Dedifferentiated amniotic fluid mesenchymal stem cell (primary cell): Measurements from ENCODE around the gene RABEP2.
A peak's percentile ranks its signal among the peaks of the same experiment; 100 is the strongest.
"Not testable (repeated sequence)": the region's sequence is repeated elsewhere in the genome, so short reads cannot be mapped to it uniquely, and the experiment has no call there.

Experiments used
- DNase-seq: peaks from one replicate; pipeline ENCODE4 v3.0.0-alpha.2; 2016; ENCODE audit errors: extremely low spot score

Gene RABEP2, protein sequence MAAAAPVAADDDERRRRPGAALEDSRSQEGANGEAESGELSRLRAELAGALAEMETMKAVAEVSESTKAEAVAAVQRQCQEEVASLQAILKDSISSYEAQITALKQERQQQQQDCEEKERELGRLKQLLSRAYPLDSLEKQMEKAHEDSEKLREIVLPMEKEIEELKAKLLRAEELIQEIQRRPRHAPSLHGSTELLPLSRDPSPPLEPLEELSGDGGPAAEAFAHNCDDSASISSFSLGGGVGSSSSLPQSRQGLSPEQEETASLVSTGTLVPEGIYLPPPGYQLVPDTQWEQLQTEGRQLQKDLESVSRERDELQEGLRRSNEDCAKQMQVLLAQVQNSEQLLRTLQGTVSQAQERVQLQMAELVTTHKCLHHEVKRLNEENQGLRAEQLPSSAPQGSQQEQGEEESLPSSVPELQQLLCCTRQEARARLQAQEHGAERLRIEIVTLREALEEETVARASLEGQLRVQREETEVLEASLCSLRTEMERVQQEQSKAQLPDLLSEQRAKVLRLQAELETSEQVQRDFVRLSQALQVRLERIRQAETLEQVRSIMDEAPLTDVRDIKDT

DNA sequence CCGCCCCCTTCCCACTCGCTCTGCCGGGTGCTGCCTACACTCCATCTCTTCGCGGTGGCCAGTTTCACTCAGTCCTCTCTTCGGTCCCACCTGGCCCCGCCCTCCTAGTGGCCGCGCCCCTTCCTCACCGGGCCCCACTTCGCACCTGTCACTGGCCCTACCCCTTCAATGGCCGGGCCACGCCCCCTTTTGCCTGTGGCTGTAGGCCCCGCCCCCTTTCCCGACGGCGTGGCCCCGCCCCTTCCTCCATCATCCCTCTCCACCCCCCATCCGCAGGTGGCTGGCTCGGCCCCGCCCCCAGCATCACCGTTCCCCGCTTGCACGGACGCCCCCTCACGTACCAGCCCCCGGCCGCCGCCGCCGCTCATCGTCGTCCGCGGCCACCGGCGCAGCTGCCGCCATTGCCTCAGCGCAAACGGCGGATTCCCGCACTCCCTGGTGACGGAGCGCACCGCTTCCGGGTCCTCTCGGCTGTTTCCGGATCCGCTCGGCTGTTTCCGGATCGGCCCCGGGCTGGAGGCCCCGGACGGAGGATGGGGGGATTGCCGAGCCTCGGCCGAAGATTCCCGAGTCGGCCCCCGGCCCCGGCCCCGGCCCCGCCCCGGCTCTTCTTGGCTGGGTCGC is at the start of gene RABEP2:
Gene RABEP2, minus strand, starts transcription at position 477 of the 624 bp plus-strand sequence. Its CDS starts 75 bp downstream, at position 402.
- DNase-seq: peak; percentile 86

DNA sequence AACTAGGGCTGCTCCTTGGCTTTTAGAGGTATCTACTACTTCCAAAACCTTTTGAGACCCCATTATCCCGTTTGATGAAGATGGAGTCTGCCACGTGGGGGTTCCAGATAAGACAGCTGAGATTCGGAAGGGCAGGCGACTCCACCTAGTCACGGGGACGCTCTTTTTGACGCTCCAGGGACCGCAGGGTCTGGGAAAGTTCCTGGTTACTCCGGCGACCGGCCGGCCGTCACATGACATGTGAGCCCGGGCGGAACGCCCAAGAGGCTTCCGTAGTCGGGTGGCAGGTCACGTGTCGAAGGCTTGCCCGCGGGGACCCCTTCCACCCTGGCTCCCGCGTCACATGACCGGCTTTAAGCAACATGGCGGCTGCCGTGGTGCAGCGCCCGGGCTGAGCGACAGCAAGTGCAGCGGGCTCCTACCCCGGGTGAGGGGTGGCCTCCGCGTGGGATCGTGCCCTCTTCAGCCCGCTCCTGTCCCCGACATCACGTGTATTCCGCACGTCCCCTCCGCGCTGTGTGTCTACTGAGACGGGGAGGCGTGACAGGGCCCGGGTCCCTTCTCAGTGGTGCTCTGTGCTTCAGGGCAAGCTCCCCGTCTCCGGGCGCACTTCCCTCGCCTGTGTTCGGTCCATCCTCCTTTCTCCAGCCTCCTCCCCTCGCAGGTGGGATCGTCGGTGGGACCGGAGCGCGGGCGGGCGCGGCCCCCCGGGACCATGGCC is 49.6 kb upstream of the RABEP2 start, which contains the start of gene SPNS1:
Gene SPNS1, plus strand, starts transcription at position 342 of the 721 bp plus-strand sequence. Its CDS starts 374 bp downstream, at position 716.
- DNase-seq: peak; percentile 96

DNA sequence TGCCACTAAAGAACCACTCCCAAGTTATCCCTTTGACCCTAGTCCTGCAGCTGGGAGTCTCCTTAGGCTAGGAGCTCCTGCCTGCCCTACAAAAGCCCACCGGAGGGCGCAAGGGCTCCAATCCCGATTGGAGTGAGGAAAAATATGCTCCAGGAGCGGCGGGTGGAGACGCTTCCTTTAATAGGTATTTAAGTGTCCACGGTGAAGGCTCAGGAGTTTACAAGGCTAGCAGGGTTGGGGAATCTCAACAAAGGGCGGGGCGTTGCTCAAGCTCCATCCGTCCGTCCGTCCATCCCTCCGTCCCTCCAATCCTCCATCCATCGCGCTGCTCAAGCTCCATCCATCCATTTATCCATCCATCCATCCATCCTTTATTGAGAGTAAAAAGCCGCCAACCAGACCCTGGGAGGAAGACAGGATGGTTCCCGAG is 49.0 kb upstream of the RABEP2 start:
- DNase-seq: peak; percentile 52

DNA sequence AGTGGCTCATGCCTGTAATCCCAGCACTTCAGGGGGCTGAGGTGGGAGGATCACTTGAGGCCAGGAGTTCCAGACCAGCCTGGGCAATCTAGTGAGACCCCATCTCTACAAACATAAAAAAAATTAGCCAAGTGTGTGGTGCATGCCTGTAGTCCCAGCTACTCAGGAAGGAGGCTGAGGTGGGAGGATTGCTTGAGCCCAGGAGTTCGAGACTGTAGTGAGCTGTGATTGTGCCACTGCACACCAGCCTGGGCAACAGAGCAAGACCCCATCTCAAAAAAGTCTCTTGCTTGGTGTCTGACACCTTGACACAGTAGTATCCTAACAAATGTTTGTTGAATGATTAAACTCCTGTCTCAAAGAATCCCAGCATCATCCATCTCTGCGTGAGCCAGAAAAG is 44.7 kb upstream of the RABEP2 start:
- DNase-seq: not testable (repeated sequence)

DNA sequence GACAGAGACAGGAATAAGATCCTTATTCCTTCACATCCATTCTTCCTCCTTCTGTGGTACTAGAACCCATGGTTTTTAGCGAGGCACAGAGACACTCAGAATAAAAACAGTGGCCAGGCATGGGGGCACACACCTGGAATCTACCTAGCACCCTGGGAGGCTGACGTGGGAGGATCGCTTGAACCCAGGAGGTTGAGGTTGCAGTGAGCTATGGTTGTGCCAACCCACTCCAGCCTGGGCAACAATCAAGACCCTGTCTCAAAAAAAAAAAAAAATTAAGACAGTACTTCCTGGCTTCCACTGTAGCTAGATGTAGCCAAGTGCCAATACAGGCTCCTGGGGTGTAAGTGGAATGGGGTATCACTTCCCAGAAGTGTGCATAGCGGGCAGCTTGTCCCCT is 42.1 kb upstream of the RABEP2 start:
- DNase-seq: no peak

DNA sequence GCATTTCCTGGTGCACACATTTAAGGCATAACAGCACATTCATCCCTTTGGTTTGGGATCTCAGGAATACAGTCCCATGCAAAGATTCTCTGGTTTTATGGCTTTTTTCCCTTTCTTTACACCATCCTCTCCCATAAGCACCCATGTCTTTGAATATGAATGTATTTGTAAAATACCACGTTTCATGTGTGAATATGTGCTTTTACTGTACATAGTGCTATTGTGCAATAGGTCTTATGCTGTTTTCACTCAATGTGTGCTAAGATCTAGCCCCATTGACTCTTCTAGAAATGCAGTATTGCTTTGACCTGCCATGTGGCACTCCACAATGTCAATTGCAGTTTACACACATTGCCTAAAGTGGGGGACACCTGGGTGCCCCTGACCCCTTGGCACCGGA is 39.5 kb upstream of the RABEP2 start:
- DNase-seq: no peak

DNA sequence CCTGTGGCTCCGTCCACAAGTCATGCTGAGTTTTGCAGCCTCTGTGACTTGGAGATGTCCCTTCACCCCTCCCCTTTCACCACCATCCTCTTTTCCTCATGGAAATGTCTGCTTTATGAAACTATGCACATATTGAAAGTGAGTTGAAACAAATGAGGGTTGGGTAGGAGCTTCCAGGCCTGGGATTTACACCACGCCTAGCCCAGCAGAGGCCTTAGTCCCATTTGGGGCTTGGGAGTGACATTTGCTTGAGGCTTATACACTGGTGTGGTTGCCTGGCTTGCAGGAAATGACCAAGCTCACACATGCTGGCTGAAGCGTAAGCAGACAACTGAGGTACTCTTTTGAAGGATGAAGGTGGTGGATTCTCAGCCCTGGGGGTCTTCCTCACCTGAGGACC is 39.0 kb upstream of the RABEP2 start:
- DNase-seq: no peak

DNA sequence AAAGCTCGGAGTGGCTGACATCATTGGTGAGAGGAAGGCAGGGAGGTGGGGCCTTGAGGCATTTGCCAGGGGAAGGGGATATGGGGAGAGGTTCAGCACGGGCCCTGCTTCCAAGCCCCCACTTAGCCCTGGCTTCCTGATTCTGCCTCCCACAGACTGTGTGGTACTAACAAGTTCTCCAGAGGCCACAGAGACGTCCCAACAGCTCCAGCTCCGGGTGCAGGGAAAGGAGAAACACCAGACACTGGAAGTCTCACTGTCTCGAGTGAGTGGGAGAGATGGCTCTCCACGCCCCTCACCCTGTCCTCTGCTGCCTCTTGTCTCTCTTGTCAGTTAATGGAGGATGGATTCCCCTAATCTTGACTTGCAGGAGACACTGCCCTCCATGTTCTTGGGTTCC is 33.8 kb upstream of the RABEP2 start:
- no peak for DNase-seq

DNA sequence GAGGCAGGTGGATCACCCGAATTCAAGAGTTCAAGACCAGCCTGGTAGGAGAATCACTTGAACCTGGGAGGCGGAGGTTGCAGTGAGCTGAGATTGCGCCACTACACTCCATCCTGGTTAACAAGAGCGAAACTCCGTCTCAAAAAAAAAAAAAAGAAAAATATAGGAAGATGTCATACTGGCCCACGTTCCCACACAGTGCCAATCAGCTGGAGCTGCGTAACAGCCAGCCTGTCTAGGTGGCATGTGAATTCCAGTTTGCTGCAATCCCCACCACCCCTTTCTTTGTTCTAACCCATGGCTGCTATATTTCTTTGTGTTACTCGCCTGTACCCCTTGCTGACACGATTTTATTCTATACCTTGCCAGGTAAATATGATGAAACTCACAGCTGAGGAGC is 33.2 kb upstream of the RABEP2 start:
- no peak for DNase-seq

DNA sequence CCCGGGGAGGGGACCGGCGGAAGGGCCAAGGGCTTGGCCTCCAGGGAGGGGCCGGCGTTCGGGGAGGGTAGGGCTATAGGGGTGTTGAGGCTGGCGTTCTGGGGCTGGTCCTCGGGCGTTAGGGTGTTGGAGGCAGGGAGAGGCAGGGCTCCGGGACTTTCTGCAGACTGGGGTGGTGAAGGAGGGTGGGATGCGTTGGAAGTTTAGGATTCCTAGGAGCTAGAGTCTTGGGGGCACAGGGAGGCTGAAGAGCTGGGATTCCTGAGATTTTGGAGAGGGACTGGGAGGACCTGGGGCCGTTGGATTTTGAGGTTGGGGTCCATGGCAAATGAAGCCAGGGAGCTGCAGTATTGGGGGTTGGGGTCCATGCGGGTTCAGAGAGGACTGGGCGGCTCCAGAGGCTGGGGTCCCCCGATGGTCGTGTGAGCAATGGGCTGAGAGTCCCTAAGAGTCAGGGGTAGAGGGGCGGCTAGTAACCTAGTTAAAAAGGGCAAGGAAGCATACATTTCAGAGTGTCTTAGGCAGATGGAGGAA is 26.4 kb upstream of the RABEP2 start:
- no peak for DNase-seq

DNA sequence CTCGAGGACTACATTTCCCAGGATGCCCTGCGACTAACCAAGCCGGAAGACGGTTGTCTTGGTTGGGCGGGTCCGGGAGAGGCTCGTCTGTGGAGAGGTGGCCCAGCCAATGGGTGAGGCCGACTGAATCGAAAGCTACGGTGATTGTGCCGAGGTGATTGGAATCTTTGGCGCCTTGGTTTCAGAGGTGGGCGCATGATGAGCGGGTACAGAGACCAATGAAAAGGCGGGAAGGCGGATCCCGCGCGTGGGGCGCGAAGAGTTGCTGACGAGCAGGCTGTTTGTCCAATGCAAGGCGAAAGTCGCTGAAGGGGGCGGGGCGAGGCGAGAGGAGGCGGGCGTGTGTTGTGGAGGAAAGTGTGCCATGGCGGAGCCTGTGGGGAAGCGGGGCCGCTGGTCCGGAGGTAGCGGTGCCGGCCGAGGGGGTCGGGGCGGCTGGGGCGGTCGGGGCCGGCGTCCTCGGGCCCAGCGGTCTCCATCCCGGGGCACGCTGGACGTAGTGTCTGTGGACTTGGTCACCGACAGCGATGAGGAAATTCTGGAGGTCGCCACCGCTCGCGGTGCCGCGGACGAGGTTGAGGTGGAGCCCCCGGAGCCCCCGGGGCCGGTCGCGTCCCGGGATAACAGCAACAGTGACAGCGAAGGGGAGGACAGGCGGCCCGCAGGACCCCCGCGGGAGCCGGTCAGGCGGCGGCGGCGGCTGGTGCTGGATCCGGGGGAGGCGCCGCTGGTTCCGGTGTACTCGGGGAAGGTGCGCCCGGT is 25.8 kb upstream of the RABEP2 start, which contains the start of gene NFATC2IP:
Gene NFATC2IP, plus strand, starts transcription at position 290 of the 762 bp plus-strand sequence. Its CDS starts 75 bp downstream, at position 365.
- peak; percentile 100 for DNase-seq

DNA sequence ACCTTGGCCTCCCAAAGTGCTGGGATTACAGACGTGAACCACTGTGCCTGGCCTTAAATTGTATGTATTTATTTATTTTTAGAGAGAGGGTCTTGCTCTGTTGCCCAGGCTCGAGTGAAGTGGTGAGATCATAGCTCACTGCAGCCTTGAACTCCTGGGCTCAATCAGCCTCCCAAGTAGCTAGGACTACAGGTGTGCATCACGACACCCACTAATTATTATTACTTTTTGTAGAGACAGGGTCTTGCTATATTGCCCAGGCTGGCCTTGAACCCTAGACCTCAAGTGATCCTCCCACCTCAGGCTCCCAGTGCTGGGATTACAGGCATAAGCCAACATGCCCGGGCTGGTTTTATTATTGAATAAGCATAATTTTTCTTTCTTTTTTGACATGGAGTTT is 21.6 kb upstream of the RABEP2 start:
- no peak for DNase-seq

DNA sequence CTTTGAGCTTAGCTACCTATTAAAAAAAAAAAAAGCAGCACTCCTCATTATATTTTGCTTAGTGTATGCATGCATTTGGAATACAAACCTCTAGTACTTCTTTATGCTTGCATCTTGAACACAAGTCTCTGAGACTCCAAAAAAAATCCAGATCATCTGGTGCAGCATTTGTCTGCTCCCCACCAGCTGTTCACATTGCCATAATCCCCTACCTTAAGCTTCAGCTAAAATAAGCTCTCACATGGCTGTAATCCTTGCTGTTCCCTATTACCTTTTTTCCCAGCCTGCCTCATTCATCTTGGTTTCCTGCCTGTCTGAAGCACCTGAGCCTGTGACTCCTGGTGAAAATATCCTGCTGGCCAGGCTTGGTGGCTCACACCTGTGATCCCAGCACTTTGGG is 18.2 kb upstream of the RABEP2 start:
- DNase-seq: no peak

DNA sequence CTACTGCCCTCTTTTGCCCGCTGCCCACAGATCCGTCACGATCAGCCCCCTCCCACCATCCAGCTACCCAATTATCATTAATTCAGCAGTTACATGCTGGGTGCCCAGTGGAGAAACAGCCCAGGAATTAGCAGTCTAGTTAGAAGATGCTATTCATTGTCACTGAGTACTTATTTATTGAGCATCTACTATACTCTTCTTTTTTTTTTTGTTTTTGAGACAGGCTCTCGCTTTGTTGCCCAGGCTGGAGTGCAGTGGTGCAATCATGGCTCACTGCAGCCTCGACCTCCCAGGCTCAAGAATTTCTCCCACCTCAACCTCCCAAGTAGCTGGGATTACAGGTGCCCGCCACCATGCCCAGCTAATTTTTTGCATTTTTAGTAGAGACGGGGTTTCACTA is 14.8 kb upstream of the RABEP2 start:
- DNase-seq: not testable (repeated sequence)

DNA sequence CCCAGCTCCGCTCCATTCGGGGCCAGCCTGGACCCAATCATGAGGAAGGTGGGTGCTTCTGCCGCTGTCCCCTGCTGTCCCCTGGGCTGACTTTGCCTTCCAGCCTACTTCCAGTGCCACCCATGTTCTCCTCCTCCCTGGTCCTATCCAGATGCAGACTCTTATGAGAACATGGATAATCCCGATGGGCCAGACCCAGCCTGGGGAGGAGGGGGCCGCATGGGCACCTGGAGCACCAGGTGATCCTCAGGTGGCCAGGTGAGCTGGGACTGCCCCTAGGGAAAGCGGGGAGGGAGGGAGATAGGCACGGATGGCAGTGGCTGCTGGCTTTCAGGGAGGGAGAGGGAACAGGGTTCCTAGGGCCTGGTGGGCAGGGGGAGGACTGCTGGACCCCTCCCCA is 13.7 kb upstream of the RABEP2 start:
- DNase-seq: no peak

DNA sequence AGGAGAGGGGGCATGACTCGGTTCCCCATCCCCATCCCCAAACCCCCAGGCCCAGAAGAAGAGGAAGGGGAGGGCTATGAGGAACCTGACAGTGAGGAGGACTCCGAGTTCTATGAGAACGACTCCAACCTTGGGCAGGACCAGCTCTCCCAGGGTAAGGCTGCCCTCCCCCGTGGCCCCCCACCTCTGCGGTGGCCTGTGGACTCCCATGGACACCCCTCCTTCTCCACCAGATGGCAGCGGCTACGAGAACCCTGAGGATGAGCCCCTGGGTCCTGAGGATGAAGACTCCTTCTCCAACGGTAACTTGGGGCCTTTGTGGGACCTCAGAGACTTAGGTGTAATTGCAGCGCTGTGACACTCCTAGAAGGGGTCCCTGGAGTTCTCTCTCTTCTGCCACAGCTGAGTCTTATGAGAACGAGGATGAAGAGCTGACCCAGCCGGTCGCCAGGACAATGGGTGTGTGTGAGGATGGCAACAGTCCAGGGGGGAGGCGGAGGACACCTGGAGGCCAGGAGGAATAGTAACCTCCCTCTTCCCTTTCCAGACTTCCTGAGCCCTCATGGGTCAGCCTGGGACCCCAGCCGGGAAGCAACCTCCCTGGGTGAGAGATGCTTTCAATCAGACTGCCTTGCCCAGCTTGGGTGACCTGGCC is 12.3 kb upstream of the RABEP2 start:
- no peak for DNase-seq

DNA sequence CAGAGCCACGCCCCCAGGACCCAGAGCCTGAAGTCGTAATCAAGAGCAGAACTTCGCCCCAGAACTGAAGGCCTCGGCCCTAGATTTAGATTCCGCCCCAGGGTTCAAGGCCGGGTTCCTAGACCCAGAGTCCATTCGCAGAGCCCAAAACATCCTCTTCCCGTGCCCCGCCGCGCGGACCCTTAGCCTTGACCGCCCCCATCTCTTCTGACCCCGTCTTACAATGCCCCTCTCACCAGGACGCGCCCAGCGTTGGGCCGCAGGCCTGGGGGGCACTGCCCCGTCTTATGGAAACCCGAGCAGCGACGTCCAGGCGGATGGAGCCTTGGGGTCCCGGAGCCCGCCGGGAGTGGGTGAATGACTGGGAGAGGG is 11.7 kb upstream of the RABEP2 start:
- no peak for DNase-seq

DNA sequence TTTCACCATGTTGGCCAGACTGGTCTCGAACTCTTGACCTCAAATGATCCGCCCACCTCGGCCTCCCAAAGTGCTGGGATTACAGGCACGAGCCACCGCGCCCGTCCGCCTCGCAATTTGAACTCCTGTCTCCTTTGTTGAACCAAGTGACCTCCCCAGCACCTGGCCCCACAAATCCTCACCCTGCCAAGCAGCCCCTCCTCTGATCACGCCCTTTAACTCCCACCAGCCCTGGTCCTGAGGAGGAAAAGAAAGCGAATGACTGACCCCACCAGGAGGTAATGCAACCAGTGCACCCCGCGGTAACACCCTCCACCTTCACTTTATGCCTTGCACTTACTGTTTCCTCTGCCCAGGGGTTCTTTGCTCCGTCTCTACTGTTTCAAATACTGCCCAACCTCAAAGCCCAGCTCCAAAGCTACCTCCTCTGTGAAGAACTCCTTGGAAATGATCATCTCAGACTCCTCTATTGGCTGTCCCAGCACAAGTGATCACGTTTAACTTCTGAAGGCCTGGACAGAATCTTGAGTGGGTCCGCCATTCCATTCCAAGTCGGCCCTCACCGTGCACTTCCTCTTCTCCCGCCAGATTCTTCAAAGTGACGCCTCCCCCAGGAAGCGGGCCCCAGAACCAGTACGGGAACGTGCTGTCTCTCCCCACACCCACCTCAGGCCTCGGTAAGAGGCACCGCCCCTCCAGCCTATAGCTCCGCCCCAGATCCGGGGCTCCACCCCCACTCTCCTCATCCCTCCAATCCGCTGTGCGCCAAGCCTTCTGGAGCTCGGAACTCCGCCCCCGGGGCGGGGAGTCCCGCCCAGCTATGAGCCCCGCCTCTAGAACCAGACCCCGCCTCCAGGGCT is 11.1 kb upstream of the RABEP2 start:
- DNase-seq: no peak

DNA sequence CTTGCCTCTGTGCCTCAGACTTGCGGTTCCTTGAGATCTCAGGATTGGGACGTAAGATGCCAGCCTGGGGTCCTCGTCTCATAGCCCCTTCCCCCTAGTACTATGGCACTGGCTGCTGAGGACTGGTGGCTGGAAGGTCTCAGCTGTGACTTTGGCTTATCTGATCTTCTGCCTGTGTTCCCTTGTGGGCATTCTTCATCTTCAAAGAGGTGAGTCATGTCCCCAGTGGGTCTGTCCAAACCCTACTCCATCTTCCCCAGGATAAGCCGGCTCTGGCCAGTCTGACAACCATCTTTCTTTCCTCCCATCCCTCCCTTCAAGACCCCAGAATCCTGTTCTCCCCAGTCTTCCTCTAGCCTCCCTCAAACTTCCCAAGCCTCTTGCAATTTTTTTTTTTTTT is 10.3 kb upstream of the RABEP2 start:
- DNase-seq: no peak

DNA sequence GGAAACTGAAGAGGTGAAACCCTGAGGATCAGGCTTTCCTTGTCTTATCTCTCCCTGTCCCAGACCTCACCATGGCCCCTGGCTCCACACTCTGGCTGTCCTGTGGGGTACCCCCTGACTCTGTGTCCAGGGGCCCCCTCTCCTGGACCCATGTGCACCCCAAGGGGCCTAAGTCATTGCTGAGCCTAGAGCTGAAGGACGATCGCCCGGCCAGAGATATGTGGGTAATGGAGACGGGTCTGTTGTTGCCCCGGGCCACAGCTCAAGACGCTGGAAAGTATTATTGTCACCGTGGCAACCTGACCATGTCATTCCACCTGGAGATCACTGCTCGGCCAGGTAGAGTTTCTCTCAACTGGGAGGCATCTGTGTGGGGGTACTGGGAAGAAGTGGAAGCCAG is 8.1 kb upstream of the RABEP2 start:
- DNase-seq: no peak
